Tibial nerve (tissue), 4 donors: ENCODE results near the gene SMARCC1. TPM values are rescaled to one million over a fixed set of nuclear protein-coding genes. Genes with fewer than 3 reads are reported as not detected.

Experiments used
- DNase-seq, 2 donors: peaks; one replicate each; pipeline ENCODE4 v3.0.0-alpha.2; 2019; ENCODE audit warnings: low spot score in 2 of 2
- H3K27ac ChIP-seq, 4 donors: fragments of 200-600 bp; sonication (generic) in 3 of 4; one replicate each; pipeline ENCODE4 v1.5.1; 2017 to 2019; ENCODE audit warnings: mild to moderate bottlenecking in 1 of 4
- H3K27me3 ChIP-seq, 2 donors: fragments of 200-600 bp; sonication (generic) in 1 of 2; one replicate each; pipeline versions ENCODE4 v1.5.1 to v1.6.0; 2017 to 2019
- H3K36me3 ChIP-seq, 3 donors: fragments of 200-600 bp; sonication (generic); one replicate each; pipeline ENCODE4 v1.5.1; 2018 to 2019
- H3K4me1 ChIP-seq, 4 donors: fragments of 200-600 bp; sonication (generic) in 3 of 4; one replicate each; pipeline ENCODE4 v1.5.1; 2017 to 2019
- H3K4me3 ChIP-seq, 4 donors: fragments of 200-600 bp; sonication (generic) in 3 of 4; one replicate each; pipeline ENCODE4 v1.5.1; 2017 to 2019; ENCODE audit warnings: mild to moderate bottlenecking in 1 of 4, moderate library complexity in 1 of 4
- H3K9me3 ChIP-seq, 4 donors: fragments of 200-600 bp; sonication (generic) in 3 of 4; one replicate each; pipeline ENCODE4 v1.5.1; 2017 to 2019
- EP300 ChIP-seq, 2 donors: sonication (generic); formaldehyde crosslinking; IDR thresholded peaks; one replicate each; pipeline ENCODE4 v1.6.1; 2017; ENCODE audit warnings: antibody characterized with exemption in 2 of 2, mild to moderate bottlenecking in 1 of 2
- POLR2A ChIP-seq, 2 donors: fragments of 450-650 bp; IDR thresholded peaks; one replicate each; pipeline ENCODE4 v1.6.1; 2017; ENCODE audit warnings: antibody characterized with exemption in 2 of 2, mild to moderate bottlenecking in 2 of 2, moderate library complexity in 2 of 2
- WGBS, 2 donors: methylation state at CpG; one replicate each; pipeline ENCODE4 v1.1.5; 2018; 5-methylcytosine and 5-hydroxymethylcytosine counted together
- total RNA-seq, 4 donors: library from RNA; depleted of rRNA; stranded (reverse); fragments of >200 nt; gene quantifications; one replicate each; pipeline ENCODE4 v1.1.0, GENCODE V29; 2016
- TF ChIP-seq, protein P1 (sequence below), 5 experiments: fragments of 200-600 bp in 3 of 5; fragments of 450-650 bp in 2 of 5; sonication (generic) in 3 of 5; IDR thresholded peaks; one replicate each; pipeline ENCODE4 v1.5.1; 2016 to 2019; ENCODE audit warnings: antibody characterized with exemption in 5 of 5, mild to moderate bottlenecking in 3 of 5, moderate library complexity in 2 of 5

Gene SMARCC1
- total RNA-seq, 4 donors from 2014 or later, result 27.8 to 37.4 (median 36.1) TPM

DNA sequence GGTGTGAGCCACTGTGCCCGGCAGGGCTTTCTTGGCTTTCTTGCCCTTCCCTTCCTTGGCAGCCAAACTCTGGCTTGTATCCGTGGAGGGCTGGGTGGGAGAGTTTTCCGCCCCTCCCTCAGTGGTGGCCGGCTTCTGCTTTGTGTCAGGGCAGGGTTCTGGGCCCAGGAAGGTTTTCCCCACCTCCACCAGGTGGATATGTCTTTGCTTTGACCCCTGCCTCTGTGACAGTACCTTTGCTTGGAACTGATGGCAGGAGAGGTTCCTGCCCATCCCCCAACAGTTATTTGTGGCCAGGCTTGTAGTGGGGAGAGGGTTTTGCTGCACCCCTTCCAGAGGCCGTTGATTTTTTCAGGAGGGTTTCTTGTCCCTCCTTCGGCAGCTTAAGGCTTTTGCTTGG is 227.4 kb downstream of the SMARCC1 start:
- WGBS, 2 donors, result 77 to 83% methylated on average over 6 of the region's 6 CpGs
- H3K27ac ChIP-seq, result no peak overlapping the region
- H3K27me3 ChIP-seq, result no peaks in the 10 kb centered on the region
- H3K36me3 ChIP-seq, result no peaks in the 10 kb centered on the region
- no peak for DNase-seq
- TF ChIP-seq POLR2A (IDR thresholded peaks at IDR 0.05) (no peak), EP300 (IDR thresholded peaks at IDR 0.05) (no peak)
- TF ChIP-seq, protein P1, sequence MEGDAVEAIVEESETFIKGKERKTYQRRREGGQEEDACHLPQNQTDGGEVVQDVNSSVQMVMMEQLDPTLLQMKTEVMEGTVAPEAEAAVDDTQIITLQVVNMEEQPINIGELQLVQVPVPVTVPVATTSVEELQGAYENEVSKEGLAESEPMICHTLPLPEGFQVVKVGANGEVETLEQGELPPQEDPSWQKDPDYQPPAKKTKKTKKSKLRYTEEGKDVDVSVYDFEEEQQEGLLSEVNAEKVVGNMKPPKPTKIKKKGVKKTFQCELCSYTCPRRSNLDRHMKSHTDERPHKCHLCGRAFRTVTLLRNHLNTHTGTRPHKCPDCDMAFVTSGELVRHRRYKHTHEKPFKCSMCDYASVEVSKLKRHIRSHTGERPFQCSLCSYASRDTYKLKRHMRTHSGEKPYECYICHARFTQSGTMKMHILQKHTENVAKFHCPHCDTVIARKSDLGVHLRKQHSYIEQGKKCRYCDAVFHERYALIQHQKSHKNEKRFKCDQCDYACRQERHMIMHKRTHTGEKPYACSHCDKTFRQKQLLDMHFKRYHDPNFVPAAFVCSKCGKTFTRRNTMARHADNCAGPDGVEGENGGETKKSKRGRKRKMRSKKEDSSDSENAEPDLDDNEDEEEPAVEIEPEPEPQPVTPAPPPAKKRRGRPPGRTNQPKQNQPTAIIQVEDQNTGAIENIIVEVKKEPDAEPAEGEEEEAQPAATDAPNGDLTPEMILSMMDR (IDR thresholded peaks at IDR 0.05), result no peak
- H3K4me3 ChIP-seq, result no peak overlapping the region
- H3K4me1 ChIP-seq, result no peaks in the 10 kb centered on the region
- peaks cover 0 to 7% (median 0%) of the 10 kb centered on the region in 4 donors for H3K9me3 ChIP-seq

DNA sequence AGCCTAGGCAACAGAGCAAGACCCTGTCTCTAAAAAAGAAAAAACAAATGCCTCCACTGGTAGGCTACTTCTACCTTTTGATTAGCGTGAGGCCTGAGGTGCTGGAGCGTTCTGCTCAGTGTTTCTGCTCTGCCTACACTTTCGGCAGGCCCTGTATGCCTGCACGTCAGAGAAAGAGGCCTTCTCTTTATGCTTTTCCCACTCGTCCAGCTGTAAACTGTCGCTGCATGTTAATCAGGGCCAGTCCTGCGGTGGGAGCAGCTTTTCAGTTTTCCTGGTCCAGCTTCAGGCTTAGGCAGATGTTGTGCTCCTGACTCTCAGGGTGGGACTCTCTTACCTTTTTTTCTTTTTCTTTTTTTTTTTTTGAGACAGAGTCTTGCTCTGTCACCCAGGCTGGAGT is 228.3 kb downstream of the SMARCC1 start:
- H3K27me3 ChIP-seq, result no peaks in the 10 kb centered on the region
- no peaks in the 10 kb centered on the region for H3K36me3 ChIP-seq
- peaks cover 0 to 7% (median 0%) of the 10 kb centered on the region in 4 donors for H3K9me3 ChIP-seq
- WGBS, 2 donors, result 64 to 73% methylated on average over 7 of the region's 7 CpGs
- H3K27ac ChIP-seq, result no peak overlapping the region
- no peaks in the 10 kb centered on the region for H3K4me1 ChIP-seq
- no peak for DNase-seq
- no peak overlapping the region for H3K4me3 ChIP-seq
- TF ChIP-seq, protein P1 (IDR thresholded peaks at IDR 0.05), result no peak
- TF ChIP-seq EP300 (IDR thresholded peaks at IDR 0.05) (no peak), POLR2A (IDR thresholded peaks at IDR 0.05) (no peak)

DNA sequence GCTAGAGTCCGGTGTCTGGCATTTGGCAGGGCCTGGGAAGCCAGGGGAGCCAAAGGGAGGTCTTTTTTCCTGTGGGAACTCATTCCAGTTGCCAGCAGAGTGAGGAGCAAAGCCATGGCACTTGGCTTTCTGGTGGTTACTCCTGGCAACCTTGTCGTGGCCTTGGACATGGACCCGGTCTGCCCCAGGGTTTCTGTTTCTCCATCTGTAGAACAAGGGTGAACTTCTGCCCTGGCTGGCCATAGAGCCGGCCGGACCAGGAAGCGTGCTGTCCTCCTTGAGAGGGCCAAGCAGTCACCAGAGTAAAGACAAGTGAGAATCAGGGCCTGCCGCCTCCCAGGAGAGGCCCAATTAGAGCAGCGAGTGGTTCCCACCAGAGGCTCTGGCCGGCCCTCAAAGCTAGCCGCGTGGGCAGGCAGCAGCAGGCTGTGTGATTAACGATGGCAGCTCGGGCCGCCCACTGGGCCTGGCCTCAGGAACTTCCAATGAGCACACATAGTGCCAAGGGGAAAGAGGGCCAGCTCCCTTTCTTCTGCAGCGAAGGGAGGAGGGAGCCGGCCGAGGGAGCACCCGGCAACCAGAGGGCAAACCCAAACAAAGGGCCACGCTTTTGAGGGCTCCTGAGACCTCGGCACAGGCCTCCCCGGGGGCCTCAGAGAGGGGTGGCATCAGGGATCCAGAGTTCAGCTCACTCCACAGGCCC is 239.1 kb downstream of the SMARCC1 start:
- 32 to 43% methylated on average over 15 to 21 of the region's 21 CpGs for WGBS, 2 donors
- Histone ChIP-seq H3K4me1 (no peaks in the 10 kb centered on the region), H3K27me3 (no peaks in the 10 kb centered on the region), H3K36me3 (no peaks in the 10 kb centered on the region), H3K9me3 (no peaks in the 10 kb centered on the region), H3K27ac (no peak overlapping the region), H3K4me3 (no peak overlapping the region)
- DNase-seq, result no peak
- TF ChIP-seq POLR2A (IDR thresholded peaks at IDR 0.05), result no peak
- no peak for TF ChIP-seq EP300 (IDR thresholded peaks at IDR 0.05)
- TF ChIP-seq, protein P1 (IDR thresholded peaks at IDR 0.05), result no peak

DNA sequence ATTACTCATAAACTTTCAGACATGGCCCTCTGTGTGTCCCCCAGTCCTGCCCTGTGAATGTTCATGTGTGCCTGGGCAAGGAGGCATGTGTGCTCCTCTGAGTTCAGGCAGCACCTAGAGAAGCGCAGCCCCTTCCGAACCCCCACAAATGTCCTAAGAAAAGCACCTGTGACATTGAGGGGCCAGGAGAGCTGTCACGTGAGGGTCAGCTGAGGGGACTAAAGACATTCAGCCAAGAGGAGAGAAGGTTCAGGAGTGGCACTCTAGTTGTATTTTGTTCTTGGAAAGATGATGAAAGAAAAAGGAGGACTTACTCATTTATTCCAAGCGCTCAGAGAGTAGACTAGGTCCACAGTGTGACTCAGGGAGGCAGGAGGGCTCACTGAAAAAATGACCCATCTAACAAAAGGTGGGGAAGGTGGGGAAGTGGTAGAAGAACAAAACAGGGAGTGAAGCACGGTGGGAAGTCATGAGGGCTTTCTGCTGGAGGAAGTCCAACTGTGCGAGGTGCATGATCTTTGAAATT is 240.0 kb downstream of the SMARCC1 start:
- H3K4me1 ChIP-seq, result peaks cover 0 to 2% (median 0%) of the 10 kb centered on the region in 4 donors
- H3K4me3 ChIP-seq, result no peak overlapping the region
- no peaks in the 10 kb centered on the region for H3K36me3 ChIP-seq
- no peak for DNase-seq
- no peak for TF ChIP-seq POLR2A (IDR thresholded peaks at IDR 0.05)
- no peak for TF ChIP-seq EP300 (IDR thresholded peaks at IDR 0.05)
- TF ChIP-seq, protein P1 (IDR thresholded peaks at IDR 0.05), result no peak
- no peaks in the 10 kb centered on the region for H3K9me3 ChIP-seq
- H3K27me3 ChIP-seq, result no peaks in the 10 kb centered on the region
- no peak overlapping the region for H3K27ac ChIP-seq
- 67 to 72% methylated on average over 6 of the region's 6 CpGs for WGBS, 2 donors

DNA sequence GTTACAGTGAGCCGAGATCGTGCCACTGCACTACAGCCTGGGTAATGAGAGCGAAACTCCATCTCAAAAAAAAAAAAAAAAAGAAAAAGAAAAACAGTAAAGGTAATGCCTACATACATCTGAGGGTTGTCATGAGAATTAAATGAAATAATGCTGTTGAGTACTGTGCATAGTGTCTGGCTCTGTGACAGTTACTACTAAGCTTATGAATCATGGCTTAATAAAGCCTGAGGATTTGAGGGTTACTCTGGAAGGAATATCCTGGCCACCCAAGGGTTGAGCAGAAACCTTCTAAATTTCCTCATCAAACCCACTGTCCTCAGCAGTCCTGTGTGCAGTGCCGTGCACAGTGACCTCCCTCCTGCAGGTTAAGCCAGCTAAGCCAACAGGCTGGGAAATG is 241.4 kb downstream of the SMARCC1 start:
- 88 to 94% methylated on average over 4 of the region's 4 CpGs for WGBS, 2 donors
- Histone ChIP-seq H3K27ac (no peak overlapping the region), H3K4me3 (no peak overlapping the region), H3K36me3 (no peaks in the 10 kb centered on the region), H3K4me1 (peaks cover 0 to 3% (median 0%) of the 10 kb centered on the region in 4 donors), H3K9me3 (no peaks in the 10 kb centered on the region), H3K27me3 (no peaks in the 10 kb centered on the region)
- DNase-seq, result no peak
- TF ChIP-seq, protein P1 (IDR thresholded peaks at IDR 0.05), result no peak
- TF ChIP-seq POLR2A (IDR thresholded peaks at IDR 0.05), result no peak
- TF ChIP-seq EP300 (IDR thresholded peaks at IDR 0.05), result no peak
